Fibroblast of peridontal ligament (primary cell): ENCODE data around the gene SCAP.
"Not testable (repeated sequence)": the region's sequence is repeated elsewhere in the genome, so short reads cannot be mapped to it uniquely, and the experiment has no call there.

Experiments
- DNase-seq: peaks from one replicate; pipeline ENCODE4 v3.0.0-alpha.2; 2010; ENCODE audit errors: extremely low read depth

SCAP gene

GRCh38 chr3:47481763-47482162 lies 6.0 kb upstream of the SCAP start:
- not testable (repeated sequence) for DNase-seq

DNA sequence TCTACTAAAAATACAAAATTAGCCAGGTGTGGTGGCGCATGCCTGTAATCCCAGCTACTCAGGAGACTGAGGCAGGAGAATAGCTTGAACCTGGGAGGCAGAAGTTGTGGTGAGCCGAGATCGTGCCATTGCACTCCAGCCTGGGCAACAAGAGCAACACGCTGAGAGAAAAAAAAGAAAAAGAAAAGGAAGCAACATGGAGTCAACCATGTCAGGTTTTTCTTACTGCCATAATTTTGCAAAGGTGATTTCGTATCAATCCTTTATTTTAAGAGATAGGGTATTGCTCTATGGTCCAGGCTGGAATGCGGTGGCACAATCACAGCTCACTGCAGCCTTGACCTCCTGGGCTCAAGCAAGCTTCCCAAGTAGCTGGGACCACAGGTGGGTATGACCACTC lies 4.5 kb upstream of the SCAP start:
- DNase-seq = not testable (repeated sequence)

GRCh38 chr3:47479826-47480160 lies 4.1 kb upstream of the SCAP start:
- no peak for DNase-seq

GRCh38 chr3:47478022-47478421 lies 2.3 kb upstream of the SCAP start:
- DNase-seq = no peak

- DNase-seq = no peak
These were observed 981 bp upstream of the SCAP start for GRCh38 chr3:47476644-47477199.

DNA sequence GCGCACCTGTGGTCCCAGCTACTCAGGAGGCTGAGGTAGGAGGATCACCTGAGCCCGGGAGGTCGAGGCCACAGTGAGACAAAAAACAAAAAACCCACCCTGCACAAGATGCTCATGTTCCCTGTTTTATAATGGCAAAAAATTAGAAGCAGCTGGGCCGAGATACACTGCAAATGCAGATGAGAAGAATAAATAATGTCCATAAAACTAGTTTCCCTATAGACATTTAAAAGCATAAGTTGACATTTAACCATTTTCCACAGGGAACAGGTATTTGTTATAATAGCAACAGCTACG lies 537 bp upstream of the SCAP start:
- DNase-seq = no peak

- DNase-seq = peak; percentile 48
These were observed 642 bp downstream of the SCAP start for GRCh38 chr3:47475029-47475569.

DNA sequence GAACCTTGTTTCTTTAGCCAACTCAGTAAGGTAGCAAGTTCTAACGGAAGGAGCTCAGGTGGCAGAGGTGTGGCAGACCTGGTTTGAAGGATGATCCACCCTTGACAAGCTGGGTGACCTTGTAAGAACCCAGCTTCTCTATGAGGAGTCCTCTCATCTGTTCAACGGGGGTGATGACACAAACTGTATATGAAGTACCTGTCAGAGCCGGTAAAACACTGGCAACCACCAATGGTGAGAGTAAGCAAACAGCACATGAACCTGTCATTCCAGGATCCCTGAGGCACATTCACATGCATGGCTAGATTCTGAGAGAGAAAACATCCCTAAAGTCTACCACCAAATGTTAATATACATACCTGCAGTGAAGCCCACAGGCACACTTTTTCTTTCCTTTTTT lies 2.4 kb downstream of the SCAP start:
- DNase-seq = no peak

DNA sequence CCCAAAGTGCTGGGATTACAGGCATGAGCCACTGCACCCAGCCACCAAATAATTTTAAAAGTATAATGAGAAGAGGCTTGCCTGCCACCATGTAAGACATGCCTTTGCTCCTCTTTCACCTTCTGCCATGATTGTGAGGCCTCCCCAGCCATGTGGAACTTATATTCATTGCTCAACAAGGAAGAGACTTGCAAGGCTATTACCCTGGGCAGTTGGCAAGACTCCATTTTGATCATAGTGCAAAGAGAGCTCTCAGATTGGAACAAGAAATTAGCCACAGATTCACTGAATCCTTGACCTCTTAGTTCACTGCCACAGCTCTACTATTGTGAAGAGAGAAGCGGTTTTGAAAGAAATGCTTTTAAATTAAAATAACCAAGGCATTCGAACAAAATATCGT lies 6.1 kb downstream of the SCAP start:
- peak; percentile 65 for DNase-seq

- not testable (repeated sequence) for DNase-seq
These were observed 7.4 kb downstream of the SCAP start for GRCh38 chr3:47468315-47468714.

GRCh38 chr3:47464588-47464987 lies 11.2 kb downstream of the SCAP start:
- DNase-seq = no peak

DNA sequence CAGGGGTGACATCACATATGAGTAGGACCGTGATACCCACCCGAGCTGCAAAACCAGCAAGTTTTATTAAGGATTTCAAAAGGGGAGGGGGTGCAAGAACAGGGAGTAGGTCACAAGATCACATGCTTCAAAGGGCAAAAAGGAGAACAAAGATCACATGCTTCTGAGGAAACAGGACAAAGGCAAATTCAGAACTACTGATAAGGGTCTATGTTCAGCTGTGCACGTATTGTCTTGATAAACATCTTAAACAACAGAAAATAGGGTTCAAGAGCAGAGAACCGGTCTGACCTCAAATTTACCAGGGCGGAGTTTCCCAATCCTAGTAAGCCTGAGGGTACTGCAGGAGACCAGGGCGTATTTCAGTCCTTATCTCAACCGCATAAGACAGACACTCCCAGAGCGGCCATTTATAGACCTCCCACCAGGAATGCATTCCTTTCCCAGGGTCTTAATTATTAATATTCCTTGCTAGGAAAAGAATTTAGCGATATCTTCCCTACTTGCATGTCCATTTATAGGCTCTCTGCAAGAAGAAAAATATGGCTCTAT lies 16.1 kb downstream of the SCAP start:
- DNase-seq = not testable (repeated sequence)

GRCh38 chr3:47456984-47457383 lies 18.8 kb downstream of the SCAP start:
- no peak for DNase-seq

- peak; percentile 31 for DNase-seq
These were observed 19.8 kb downstream of the SCAP start for GRCh38 chr3:47455806-47456452.

- no peak for DNase-seq
These were observed 23.1 kb downstream of the SCAP start for GRCh38 chr3:47452453-47453215.

GRCh38 chr3:47444103-47444502 lies 31.6 kb downstream of the SCAP start:
- peak; percentile 21 for DNase-seq

- no peak for DNase-seq
These were observed 32.1 kb downstream of the SCAP start for GRCh38 chr3:47443611-47443995.

- peak; percentile 32 for DNase-seq
These were observed 33.8 kb downstream of the SCAP start for GRCh38 chr3:47441796-47442551.

DNA sequence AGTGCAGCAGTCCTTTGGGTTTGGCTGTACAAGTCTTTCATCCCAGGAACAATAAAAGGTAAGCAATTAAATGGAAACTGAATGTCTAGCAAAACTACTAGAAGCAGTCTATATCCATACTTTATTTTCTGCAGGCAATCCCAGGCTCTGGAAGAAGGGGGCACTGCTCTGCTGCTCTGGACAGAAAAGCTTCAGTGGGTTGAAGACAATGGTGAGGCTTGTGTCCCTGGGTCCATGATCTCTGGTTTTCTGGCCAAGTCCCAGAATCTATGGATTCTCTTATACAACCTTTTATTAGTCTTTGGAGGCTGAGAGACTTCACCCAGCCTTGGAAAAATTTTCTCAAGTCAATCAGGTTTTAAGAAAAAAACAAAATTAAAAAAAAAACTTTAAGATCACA lies 35.6 kb downstream of the SCAP start:
- DNase-seq = peak; percentile 23

DNA sequence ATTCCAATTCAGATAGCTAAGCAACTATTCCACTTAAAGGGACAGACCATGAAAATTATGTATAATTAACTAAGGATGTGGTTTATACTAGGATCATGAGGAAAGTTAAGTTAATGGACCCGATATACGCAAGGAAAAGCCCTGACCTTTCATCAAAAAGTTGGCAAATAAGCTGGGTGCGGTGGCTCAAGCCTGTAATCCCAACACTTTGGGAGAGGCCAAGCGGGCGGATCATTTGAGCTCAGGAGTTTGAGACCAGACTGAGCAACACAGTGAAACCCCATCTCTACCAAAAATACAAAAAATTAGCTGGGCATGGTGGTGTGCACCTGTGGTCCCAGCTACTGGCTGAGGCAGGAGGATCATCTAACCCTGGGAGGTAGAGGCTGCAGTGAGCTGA lies 39.6 kb downstream of the SCAP start:
- DNase-seq = no peak

- no peak for DNase-seq
These were observed 40.9 kb downstream of the SCAP start for GRCh38 chr3:47434849-47435248.

DNA sequence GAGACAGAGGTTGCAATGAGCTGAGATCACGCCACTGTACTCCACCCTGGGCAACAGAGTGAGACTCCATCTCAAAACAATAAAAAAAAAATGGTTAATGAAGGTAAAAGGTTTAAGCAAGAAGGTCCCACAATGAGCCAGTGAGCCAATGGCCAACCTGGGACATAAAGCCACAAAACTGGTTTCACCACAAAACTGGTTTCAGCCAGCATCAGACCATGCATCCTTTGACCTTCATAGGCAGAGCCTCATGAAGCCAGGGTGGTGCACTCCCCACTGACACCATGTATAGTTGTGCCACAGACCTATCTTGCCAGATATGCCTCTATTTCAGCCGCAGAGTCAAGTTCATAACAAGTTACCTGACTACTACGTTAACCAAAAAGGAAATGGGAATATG lies 41.9 kb downstream of the SCAP start:
- no peak for DNase-seq
